Fibroblast of lung (primary cell): ENCODE data around the gene SPEM3. TPM values are rescaled to one million over a fixed set of nuclear protein-coding genes. Genes with fewer than 3 reads are reported as not detected.
A peak's percentile ranks its signal among the peaks of the same experiment; 100 is the strongest.

ENCODE experiments used
- DNase-seq, 2 donors: peaks; one replicate each; pipeline versions ENCODE4 v3.0.0 to v3.0.0-alpha.2; 2010; ENCODE audit warnings: low read depth in 2 of 2
- H2AFZ ChIP-seq: 2 replicates; pipeline ENCODE4 v1.5.1; 2012; ENCODE audit warnings: low read length, control low read depth, inconsistent platforms
- H3K27ac ChIP-seq: 2 replicates; pipeline ENCODE4 v1.5.1; 2011; ENCODE audit warnings: low read length, control low read depth; ENCODE audit not compliant: insufficient read depth
- H3K27me3 ChIP-seq: 2 replicates; pipeline ENCODE4 v1.5.1; 2011; ENCODE audit warnings: mild to moderate bottlenecking, low read length; ENCODE audit not compliant: control insufficient read depth, insufficient read depth
- H3K36me3 ChIP-seq: 2 replicates; pipeline ENCODE4 v1.5.1; 2011; ENCODE audit warnings: low read length; ENCODE audit not compliant: control insufficient read depth, insufficient read depth
- H3K4me1 ChIP-seq: 2 replicates; pipeline ENCODE4 v1.5.1; 2011; ENCODE audit warnings: low read length; ENCODE audit not compliant: control insufficient read depth, insufficient read depth; ENCODE audit errors: extremely low read depth
- H3K4me2 ChIP-seq: 2 replicates; pipeline ENCODE4 v1.5.1; 2011; ENCODE audit warnings: low read length, control low read depth; ENCODE audit not compliant: insufficient read depth; ENCODE audit errors: extremely low read depth
- H3K4me3 ChIP-seq, 4 experiments: fragments of 200-600 bp in 1 of 4; sonication (generic) in 1 of 4; replicated peaks in 1 of 4; 2 replicates each; pipeline ENCODE4 v1.5.1; 2011 to 2016; ENCODE audit warnings: low read length in 4 of 4, low read depth in 3 of 4, mild to moderate bottlenecking in 3 of 4, control low read depth in 2 of 4, inconsistent platforms in 1 of 4, mixed read lengths in 1 of 4; ENCODE audit not compliant: insufficient read depth in 1 of 4; ENCODE audit errors: control extremely low read depth in 1 of 4
- H3K79me2 ChIP-seq: 2 replicates; pipeline ENCODE4 v1.5.1; 2012; ENCODE audit warnings: mild to moderate bottlenecking, low read length, inconsistent platforms; ENCODE audit not compliant: control insufficient read depth, insufficient read depth
- H3K9ac ChIP-seq: 2 replicates; pipeline ENCODE4 v1.5.1; 2011; ENCODE audit warnings: mild to moderate bottlenecking, low read length, control low read depth; ENCODE audit not compliant: insufficient read depth
- H3K9me3 ChIP-seq: 2 replicates; pipeline ENCODE4 v1.5.1; 2012; ENCODE audit warnings: low read depth, low read length; ENCODE audit not compliant: control insufficient read depth, insufficient read depth
- H4K20me1 ChIP-seq: 2 replicates; pipeline ENCODE4 v1.5.1; 2011; ENCODE audit warnings: low read length; ENCODE audit not compliant: control insufficient read depth, insufficient read depth; ENCODE audit errors: extremely low read depth
- EZH2 ChIP-seq: IDR thresholded peaks from 2 replicates; pipeline ENCODE4 v1.5.1; 2012; ENCODE audit warnings: low read length, control low read depth, mild to moderate bottlenecking; ENCODE audit errors: missing control alignments
- polyA plus RNA-seq, 2 donors: library from polyadenylated mRNA; depleted of rRNA in 1 of 2; stranded (reverse) in 1 of 2; unstranded in 1 of 2; fragments of >200 nt; gene quantifications; 2 replicates each; pipeline ENCODE4 v1.2.1, GENCODE V29; 2011 to 2012; ENCODE audit warnings: missing spikeins in 1 of 2
- total RNA-seq: library from RNA; depleted of rRNA; stranded (reverse); fragments of >200 nt; gene quantifications from 2 replicates; pipeline ENCODE4 v1.2.1, GENCODE V29; 2014
- TF ChIP-seq, protein P1 (sequence below), 2 donors: IDR thresholded peaks in 1 of 2; conservative IDR thresholded peaks in 1 of 2; 1 replicate in 1 of 2; 2 replicates in 1 of 2; pipeline ENCODE4 v1.5.1; 2011 to 2012; ENCODE audit warnings: low read length in 2 of 2, control low read depth in 1 of 2, inconsistent platforms in 1 of 2, low read depth in 1 of 2, mild to moderate bottlenecking in 1 of 2

SPEM3 gene
- total and polyA plus RNA-seq, 2 donors (not counting 1 experiment from before 2014, with no cell fraction given), result not detected

DNA sequence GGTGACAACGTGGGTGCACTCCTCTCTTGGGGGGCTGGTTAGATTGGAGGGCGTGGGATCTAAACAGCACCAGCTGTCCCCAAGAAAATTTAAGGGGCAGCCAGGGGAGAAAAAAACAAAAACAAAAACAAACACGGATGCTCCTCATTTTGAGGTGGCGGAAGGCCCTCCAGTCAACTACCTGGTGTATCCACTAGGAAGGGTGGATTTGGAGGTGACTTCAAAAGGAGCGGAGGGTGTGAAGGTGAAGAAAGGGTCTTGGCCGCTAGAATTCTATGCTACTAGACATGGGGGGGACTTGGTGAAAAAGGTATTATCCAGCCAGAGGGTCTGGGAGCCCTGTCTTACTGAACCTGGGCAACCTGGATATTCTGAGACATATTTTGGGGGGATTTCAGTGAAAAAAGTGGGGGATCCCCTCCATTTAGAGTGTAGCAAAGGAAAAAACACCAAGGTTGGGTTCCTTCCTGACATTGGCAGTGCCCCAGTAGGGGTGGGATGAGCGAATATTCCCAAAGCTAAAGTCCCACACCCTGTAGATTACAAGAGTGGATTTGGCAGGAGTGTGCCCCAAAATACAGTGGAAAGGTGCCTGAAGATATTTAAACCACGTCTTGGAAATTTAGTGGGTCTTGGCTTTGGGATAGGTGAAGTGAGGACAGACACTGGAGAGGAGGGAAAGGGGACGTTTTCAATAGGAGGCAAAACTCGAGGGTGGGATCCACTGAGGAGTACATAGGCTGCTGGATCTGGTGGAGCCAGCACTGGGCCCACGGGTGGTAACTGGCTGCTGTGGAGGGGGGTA, 10.2 kb downstream of the SPEM3 start:
- Histone ChIP-seq H3K4me3 (peak overlapping the region in 1 of 4 experiments; percentile 42), H3K9me3 (no peaks in the 10 kb centered on the region), H2AFZ (no peak overlapping the region), H3K79me2 (no peaks in the 10 kb centered on the region), H3K27me3 (peaks cover 25% of the 10 kb centered on the region), H3K9ac (no peak overlapping the region), H3K4me2 (no peak overlapping the region), H3K36me3 (no peaks in the 10 kb centered on the region), H3K4me1 (peaks cover 13% of the 10 kb centered on the region), H4K20me1 (no peaks in the 10 kb centered on the region), H3K27ac (no peak overlapping the region)
- TF ChIP-seq, protein P1, sequence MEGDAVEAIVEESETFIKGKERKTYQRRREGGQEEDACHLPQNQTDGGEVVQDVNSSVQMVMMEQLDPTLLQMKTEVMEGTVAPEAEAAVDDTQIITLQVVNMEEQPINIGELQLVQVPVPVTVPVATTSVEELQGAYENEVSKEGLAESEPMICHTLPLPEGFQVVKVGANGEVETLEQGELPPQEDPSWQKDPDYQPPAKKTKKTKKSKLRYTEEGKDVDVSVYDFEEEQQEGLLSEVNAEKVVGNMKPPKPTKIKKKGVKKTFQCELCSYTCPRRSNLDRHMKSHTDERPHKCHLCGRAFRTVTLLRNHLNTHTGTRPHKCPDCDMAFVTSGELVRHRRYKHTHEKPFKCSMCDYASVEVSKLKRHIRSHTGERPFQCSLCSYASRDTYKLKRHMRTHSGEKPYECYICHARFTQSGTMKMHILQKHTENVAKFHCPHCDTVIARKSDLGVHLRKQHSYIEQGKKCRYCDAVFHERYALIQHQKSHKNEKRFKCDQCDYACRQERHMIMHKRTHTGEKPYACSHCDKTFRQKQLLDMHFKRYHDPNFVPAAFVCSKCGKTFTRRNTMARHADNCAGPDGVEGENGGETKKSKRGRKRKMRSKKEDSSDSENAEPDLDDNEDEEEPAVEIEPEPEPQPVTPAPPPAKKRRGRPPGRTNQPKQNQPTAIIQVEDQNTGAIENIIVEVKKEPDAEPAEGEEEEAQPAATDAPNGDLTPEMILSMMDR (conservative IDR thresholded peaks at IDR 0.05 in 1 of 2, IDR thresholded peaks at IDR 0.05 in 1 of 2; ENCODE audit: low read depth in 1 of 2, low read length in 2 of 2), result no peak
- peak; percentile 91 for TF ChIP-seq EZH2
- no peak for DNase-seq

DNA sequence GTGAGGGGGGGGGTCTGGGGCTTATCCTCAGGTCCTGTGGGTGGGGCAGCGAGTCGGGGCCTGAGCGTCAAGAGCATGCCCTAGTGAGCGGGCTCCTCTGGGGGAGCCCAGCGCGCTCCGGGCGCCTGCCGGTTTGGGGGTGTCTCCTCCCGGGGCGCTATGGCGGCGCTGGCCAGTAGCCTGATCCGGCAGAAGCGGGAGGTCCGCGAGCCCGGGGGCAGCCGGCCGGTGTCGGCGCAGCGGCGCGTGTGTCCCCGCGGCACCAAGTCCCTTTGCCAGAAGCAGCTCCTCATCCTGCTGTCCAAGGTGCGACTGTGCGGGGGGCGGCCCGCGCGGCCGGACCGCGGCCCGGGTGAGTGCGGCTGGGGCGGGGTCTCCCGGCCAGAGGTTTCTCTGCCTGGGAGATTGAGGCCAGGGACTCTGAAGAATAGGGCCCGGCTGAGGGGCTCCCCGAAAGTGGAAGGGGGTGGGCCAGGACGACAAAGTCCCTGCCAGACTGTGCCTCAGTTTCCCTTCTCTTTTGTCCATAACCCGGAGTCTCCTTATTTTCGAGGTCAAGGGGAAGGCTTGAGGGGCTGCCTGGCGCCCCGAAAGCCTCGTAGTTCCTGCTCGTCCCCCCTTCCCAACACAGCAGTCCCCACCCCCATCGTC, 10.9 kb downstream of the SPEM3 start, which contains the start of gene FGF11:
FGF11 (plus strand) TSS at position 51 of the 651 bp plus-strand sequence; CDS start at position 160, 109 bp downstream.
- Histone ChIP-seq H3K27me3 (peaks cover 25% of the 10 kb centered on the region), H3K4me3 (peak within 1 kb of the TSS; percentile 21 to 52 (median 35)), H3K9ac (no peak within 1 kb of the TSS), H3K27ac (no peak within 1 kb of the TSS), H3K9me3 (no peaks in the 10 kb centered on the region), H3K4me1 (peaks cover 17% of the 10 kb centered on the region), H2AFZ (no peak within 1 kb of the TSS), H3K36me3 (no peaks in the 10 kb centered on the region), H3K4me2 (peak within 1 kb of the TSS; percentile 92), H4K20me1 (no peaks in the 10 kb centered on the region), H3K79me2 (no peaks in the 10 kb centered on the region)
- DNase-seq, result no peak
- TF ChIP-seq EZH2, result peak; percentile 65
- TF ChIP-seq, protein P1 (conservative IDR thresholded peaks at IDR 0.05 in 1 of 2, IDR thresholded peaks at IDR 0.05 in 1 of 2; ENCODE audit: low read depth in 1 of 2, low read length in 2 of 2), result no peak

DNA sequence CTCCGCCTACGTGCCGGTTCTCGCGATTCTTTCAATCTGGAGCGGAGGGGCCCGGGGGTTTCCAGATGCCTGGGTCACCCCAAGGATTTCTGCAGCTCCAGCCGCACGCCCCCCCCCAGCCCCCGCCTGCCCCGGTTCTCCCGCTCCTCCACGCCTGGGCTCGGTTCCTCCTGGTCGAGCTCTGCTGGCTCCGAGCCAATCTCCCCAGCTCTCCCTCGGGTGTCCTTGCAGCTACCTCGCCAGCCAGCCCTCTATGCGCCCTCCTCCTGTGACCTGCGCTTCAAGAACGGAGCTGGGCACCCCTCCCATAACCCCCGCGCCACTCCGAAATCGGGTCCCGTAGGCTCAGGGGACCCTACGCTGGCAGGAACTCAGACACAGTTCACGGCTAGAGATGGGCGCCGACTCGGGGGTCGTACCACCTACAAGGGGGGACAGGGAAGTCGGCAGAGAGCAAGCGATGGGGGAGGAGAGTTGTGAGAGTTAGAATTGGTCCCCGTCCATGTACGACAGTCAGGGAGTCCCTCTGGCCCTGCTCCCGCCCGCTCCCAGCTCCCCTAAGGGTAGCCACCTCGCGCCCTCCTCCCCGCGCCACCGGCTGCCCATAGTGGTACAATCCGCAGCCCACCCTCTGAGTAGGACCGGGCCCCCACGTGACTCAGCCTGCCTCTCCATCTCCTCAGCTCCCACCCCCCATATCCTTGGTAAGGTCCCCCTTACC, 11.6 kb downstream of the SPEM3 start:
- peaks cover 18% of the 10 kb centered on the region for H3K4me1 ChIP-seq
- H3K36me3 ChIP-seq, result no peaks in the 10 kb centered on the region
- H3K9ac ChIP-seq, result no peak overlapping the region
- H3K27me3 ChIP-seq, result peaks cover 25% of the 10 kb centered on the region
- H3K27ac ChIP-seq, result no peak overlapping the region
- no peaks in the 10 kb centered on the region for H4K20me1 ChIP-seq
- peak overlapping the region; percentile 13 to 52 (median 33) for H3K4me3 ChIP-seq
- H2AFZ ChIP-seq, result no peak overlapping the region
- TF ChIP-seq, protein P1 (conservative IDR thresholded peaks at IDR 0.05 in 1 of 2, IDR thresholded peaks at IDR 0.05 in 1 of 2; ENCODE audit: low read depth in 1 of 2, low read length in 2 of 2), result no peak
- peak; percentile 74 for TF ChIP-seq EZH2
- H3K79me2 ChIP-seq, result no peaks in the 10 kb centered on the region
- peak in 1 of 2 donors; percentile 14 for DNase-seq
- H3K4me2 ChIP-seq, result peak overlapping the region; percentile 92
- H3K9me3 ChIP-seq, result no peaks in the 10 kb centered on the region
